Keratinocyte (primary cell): Measurements from ENCODE around the gene GJD2. TPM values are rescaled to one million over a fixed set of nuclear protein-coding genes. Genes with fewer than 3 reads are reported as not detected.

Experiments used
- DNase-seq: peaks from one replicate; pipeline ENCODE4 v3.0.0-alpha.2; 2011; ENCODE audit warnings: low read depth, missing footprints, low spot score
- FAIRE-seq: peaks from 2 replicates; lab custom pipeline; 2011; peaks lifted over from hg19 to GRCh38; lab: Jason Lieb, UNC
- H2AFZ ChIP-seq: 2 replicates; pipeline ENCODE4 v1.6.0; 2012; ENCODE audit warnings: low read length, control low read depth, inconsistent platforms; ENCODE audit not compliant: control insufficient read depth
- H3K27ac ChIP-seq: 2 replicates; pipeline ENCODE4 v1.5.1; 2011; ENCODE audit warnings: low read length; ENCODE audit not compliant: control insufficient read depth, insufficient read depth
- H3K27me3 ChIP-seq: 3 replicates; pipeline ENCODE4 v1.6.0; 2011; ENCODE audit warnings: low read length; ENCODE audit not compliant: control insufficient read depth, insufficient read depth; ENCODE audit errors: extremely low read depth
- H3K36me3 ChIP-seq, 2 experiments: 2 replicates in 1 of 2; 3 replicates in 1 of 2; pipeline ENCODE4 v1.5.1; 2011; ENCODE audit warnings: low read length in 2 of 2, mild to moderate bottlenecking in 1 of 2; ENCODE audit not compliant: control insufficient read depth in 2 of 2, insufficient read depth in 2 of 2; ENCODE audit errors: extremely low read depth in 1 of 2
- H3K4me1 ChIP-seq: 3 replicates; pipeline ENCODE4 v1.5.1; 2011; ENCODE audit warnings: low read length; ENCODE audit not compliant: control insufficient read depth, insufficient read depth; ENCODE audit errors: extremely low read depth
- H3K4me2 ChIP-seq: 3 replicates; pipeline ENCODE4 v1.6.0; 2011; ENCODE audit warnings: low read depth, low read length; ENCODE audit not compliant: control insufficient read depth, insufficient read depth; ENCODE audit errors: extremely low read depth
- H3K4me3 ChIP-seq, 3 experiments: fragments of 200-600 bp in 1 of 3; sonication (generic) in 1 of 3; 2 replicates in 2 of 3; 3 replicates in 1 of 3; pipeline ENCODE4 v1.5.1; 2011 to 2016; ENCODE audit warnings: low read length in 3 of 3, mild to moderate bottlenecking in 3 of 3, control low read depth in 2 of 3, inconsistent platforms in 1 of 3, low read depth in 1 of 3, mixed read lengths in 1 of 3, mixed run types in 1 of 3, moderate library complexity in 1 of 3; ENCODE audit not compliant: control insufficient read depth in 2 of 3, insufficient read depth in 2 of 3; ENCODE audit errors: extremely low read depth in 1 of 3
- H3K79me2 ChIP-seq: 2 replicates; pipeline ENCODE4 v1.6.0; 2012; ENCODE audit warnings: low read length; ENCODE audit not compliant: control insufficient read depth, insufficient read depth
- H3K9ac ChIP-seq: 3 replicates; pipeline ENCODE4 v1.6.0; 2011; ENCODE audit warnings: low read length; ENCODE audit not compliant: control insufficient read depth, insufficient read depth; ENCODE audit errors: extremely low read depth
- H3K9me1 ChIP-seq: 3 replicates; pipeline ENCODE4 v1.6.0; 2011; ENCODE audit warnings: low read length; ENCODE audit not compliant: control insufficient read depth, insufficient read depth; ENCODE audit errors: extremely low read depth
- H3K9me3 ChIP-seq: 2 replicates; pipeline ENCODE4 v1.5.1; 2012; ENCODE audit warnings: low read depth, low read length; ENCODE audit not compliant: control insufficient read depth
- H4K20me1 ChIP-seq: 3 replicates; pipeline ENCODE4 v1.6.0; 2011; ENCODE audit warnings: low read length; ENCODE audit not compliant: control insufficient read depth, insufficient read depth; ENCODE audit errors: extremely low read depth
- EZH2 ChIP-seq: IDR thresholded peaks from one replicate; pipeline ENCODE4 v1.6.1; 2012; ENCODE audit warnings: inconsistent platforms, mild to moderate bottlenecking, low read length, moderate library complexity
- dilution Hi-C: fragments of 300-500 bp; cut with MboI; formaldehyde crosslinking; loops from one replicate; pipeline ENCODE4 v1.7.0; 2020; ENCODE audit warnings: low sequenced_read_pairs; ENCODE audit not compliant: extremely low pct_ligation_motif_present
- polyA plus RNA-seq, 5 experiments: library from polyadenylated mRNA; depleted of rRNA in 3 of 5; stranded (reverse) in 3 of 5; stranded (forward) in 1 of 5; unstranded in 1 of 5; fragments of >200 nt; gene quantifications; 1 replicate in 1 of 5; 2 replicates in 3 of 5; 3 replicates in 1 of 5; pipeline versions ENCODE4 v1.2.1 to v1.2.3, GENCODE V29; 2011 to 2012; ENCODE audit warnings: missing spikeins in 2 of 5, low read depth in 1 of 5, low replicate concordance in 1 of 5
- TF ChIP-seq, protein P1 (sequence below), 3 experiments: IDR thresholded peaks in 1 of 3; conservative IDR thresholded peaks in 1 of 3; optimal IDR thresholded peaks in 1 of 3; 2 replicates in 2 of 3; 3 replicates in 1 of 3; pipeline versions ENCODE3 to v1.5.1; 2011; ENCODE audit warnings: low read length in 3 of 3, mild to moderate bottlenecking in 3 of 3, moderate library complexity in 2 of 3, control low read depth in 1 of 3, inconsistent platforms in 1 of 3; ENCODE audit not compliant: insufficient read depth in 2 of 3; ENCODE audit errors: extremely low read depth in 1 of 3

Gene GJD2
- polyA plus RNA-seq, 1 donor (not counting 4 experiments of a cell fraction or from before 2014, with no cell fraction given): not detected

DNA sequence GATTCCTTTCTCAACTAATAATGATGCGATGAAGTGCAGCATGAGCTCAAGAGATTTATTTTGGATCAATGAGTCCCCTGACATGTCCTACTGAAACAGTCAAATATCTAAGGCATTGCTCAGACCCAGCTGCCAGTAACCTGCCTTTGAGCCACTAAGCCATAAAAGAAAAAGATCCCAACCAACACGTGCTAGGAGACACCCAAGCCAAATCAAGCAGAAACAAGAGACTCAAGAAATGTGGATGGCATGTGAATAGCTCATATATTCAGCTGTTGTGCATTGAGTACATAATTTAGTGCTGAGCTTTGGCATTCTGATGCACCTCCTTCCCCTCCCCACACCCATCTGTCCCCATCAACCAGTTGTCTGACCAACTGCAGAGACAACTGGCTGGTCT lies 29.2 kb downstream of the GJD2 start:
- Histone ChIP-seq H3K4me3 (no peak overlapping the region), H3K9me3 (no peaks in the 10 kb centered on the region), H3K27ac (no peak overlapping the region), H3K9ac (no peak overlapping the region), H3K4me2 (no peak overlapping the region), H3K79me2 (no peaks in the 10 kb centered on the region), H3K36me3 (no peaks in the 10 kb centered on the region), H4K20me1 (no peaks in the 10 kb centered on the region), H3K9me1 (no peaks in the 10 kb centered on the region), H3K27me3 (peaks cover 2% of the 10 kb centered on the region), H2AFZ (no peak overlapping the region), H3K4me1 (peaks cover 6% of the 10 kb centered on the region)
- DNase-seq (no peak), FAIRE-seq (no peak)
- dilution Hi-C loops: no loop called here
- TF ChIP-seq EZH2: no peak
- TF ChIP-seq, protein P1, sequence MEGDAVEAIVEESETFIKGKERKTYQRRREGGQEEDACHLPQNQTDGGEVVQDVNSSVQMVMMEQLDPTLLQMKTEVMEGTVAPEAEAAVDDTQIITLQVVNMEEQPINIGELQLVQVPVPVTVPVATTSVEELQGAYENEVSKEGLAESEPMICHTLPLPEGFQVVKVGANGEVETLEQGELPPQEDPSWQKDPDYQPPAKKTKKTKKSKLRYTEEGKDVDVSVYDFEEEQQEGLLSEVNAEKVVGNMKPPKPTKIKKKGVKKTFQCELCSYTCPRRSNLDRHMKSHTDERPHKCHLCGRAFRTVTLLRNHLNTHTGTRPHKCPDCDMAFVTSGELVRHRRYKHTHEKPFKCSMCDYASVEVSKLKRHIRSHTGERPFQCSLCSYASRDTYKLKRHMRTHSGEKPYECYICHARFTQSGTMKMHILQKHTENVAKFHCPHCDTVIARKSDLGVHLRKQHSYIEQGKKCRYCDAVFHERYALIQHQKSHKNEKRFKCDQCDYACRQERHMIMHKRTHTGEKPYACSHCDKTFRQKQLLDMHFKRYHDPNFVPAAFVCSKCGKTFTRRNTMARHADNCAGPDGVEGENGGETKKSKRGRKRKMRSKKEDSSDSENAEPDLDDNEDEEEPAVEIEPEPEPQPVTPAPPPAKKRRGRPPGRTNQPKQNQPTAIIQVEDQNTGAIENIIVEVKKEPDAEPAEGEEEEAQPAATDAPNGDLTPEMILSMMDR (optimal IDR thresholded peaks at IDR 0.05 in 1 of 3, IDR thresholded peaks at IDR 0.05 in 1 of 3, conservative IDR thresholded peaks at IDR 0.05 in 1 of 3; ENCODE audit: extremely low read depth in 1 of 3, insufficient read depth in 2 of 3, low read length in 3 of 3): no peak

DNA sequence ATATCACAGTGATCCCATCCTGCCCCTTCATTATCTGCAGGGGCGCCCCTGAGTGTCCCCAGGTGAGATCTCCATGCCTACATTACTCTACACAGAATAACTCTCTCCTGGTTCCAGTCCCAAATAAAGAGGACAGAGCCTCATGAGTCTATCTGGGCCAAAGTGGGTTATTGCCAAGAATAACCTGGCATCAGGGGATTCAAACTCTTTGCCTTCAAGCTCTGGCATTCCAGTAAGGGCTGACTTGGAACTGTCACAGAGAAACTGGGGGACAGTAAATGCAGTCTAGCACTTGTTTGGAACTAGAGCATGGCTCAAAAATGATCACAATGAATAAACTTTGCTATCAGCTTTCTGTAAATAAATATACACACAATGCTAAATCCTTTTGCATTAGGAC lies 30.3 kb downstream of the GJD2 start:
- H3K9me3 ChIP-seq: no peaks in the 10 kb centered on the region
- TF ChIP-seq, protein P1 (optimal IDR thresholded peaks at IDR 0.05 in 1 of 3, IDR thresholded peaks at IDR 0.05 in 1 of 3, conservative IDR thresholded peaks at IDR 0.05 in 1 of 3; ENCODE audit: extremely low read depth in 1 of 3, insufficient read depth in 2 of 3, low read length in 3 of 3): no peak
- no peak for TF ChIP-seq EZH2
- dilution Hi-C loops: no loop called here
- peaks cover 6% of the 10 kb centered on the region for H3K4me1 ChIP-seq
- no peak for DNase-seq
- no peak overlapping the region for H3K4me2 ChIP-seq
- no peaks in the 10 kb centered on the region for H4K20me1 ChIP-seq
- FAIRE-seq: no peak
- no peak overlapping the region for H3K4me3 ChIP-seq
- H3K36me3 ChIP-seq: no peaks in the 10 kb centered on the region
- H3K9me1 ChIP-seq: no peaks in the 10 kb centered on the region
- no peak overlapping the region for H3K27ac ChIP-seq
- no peaks in the 10 kb centered on the region for H3K79me2 ChIP-seq
- H3K9ac ChIP-seq: no peak overlapping the region
- peaks cover 3% of the 10 kb centered on the region for H3K27me3 ChIP-seq
- no peak overlapping the region for H2AFZ ChIP-seq
